ENCODE measurements around the gene SOBP.

DNA sequence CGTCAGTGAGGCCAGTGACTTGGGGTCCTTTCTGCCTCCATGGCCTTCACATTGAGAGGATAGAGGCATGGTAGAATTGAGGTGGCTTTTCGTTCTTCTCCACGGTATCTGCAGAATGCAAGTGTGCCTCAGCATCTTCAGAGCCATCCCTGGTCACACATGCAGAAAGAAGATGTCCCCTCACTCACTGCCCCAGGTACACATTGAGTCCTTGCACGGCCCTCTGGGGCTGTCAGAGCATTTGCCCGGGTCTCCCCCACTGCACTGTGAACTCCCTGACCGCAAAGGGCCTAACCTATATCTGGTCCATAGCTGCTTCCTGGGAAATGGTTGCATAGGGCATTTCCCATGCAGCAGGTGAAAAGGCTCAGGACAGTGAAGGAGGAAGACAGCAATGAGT, 218.5 kb downstream of the SOBP start:
- TF ChIP-seq, protein P1, sequence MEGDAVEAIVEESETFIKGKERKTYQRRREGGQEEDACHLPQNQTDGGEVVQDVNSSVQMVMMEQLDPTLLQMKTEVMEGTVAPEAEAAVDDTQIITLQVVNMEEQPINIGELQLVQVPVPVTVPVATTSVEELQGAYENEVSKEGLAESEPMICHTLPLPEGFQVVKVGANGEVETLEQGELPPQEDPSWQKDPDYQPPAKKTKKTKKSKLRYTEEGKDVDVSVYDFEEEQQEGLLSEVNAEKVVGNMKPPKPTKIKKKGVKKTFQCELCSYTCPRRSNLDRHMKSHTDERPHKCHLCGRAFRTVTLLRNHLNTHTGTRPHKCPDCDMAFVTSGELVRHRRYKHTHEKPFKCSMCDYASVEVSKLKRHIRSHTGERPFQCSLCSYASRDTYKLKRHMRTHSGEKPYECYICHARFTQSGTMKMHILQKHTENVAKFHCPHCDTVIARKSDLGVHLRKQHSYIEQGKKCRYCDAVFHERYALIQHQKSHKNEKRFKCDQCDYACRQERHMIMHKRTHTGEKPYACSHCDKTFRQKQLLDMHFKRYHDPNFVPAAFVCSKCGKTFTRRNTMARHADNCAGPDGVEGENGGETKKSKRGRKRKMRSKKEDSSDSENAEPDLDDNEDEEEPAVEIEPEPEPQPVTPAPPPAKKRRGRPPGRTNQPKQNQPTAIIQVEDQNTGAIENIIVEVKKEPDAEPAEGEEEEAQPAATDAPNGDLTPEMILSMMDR (conservative IDR thresholded peaks at IDR 0.05), result no peak
- no peak for TF ChIP-seq EZH2 (IDR thresholded peaks at IDR 0.05; ENCODE audit: low read depth)

Data from PC-9 (cell line).